WTC11 (cell line): ENCODE measurements around the gene SYT1.

ENCODE experiments used
- CTCF ChIP-seq: fragments of 200-600 bp; IDR thresholded peaks from 2 replicates; pipeline ENCODE4 v1.8.0; 2022; ENCODE audit warnings: antibody characterized with exemption
- ELF4 ChIP-seq: sonication (generic); formaldehyde crosslinking; IDR thresholded peaks from 2 replicates; pipeline ENCODE4 v1.8.1; 2022; ENCODE audit warnings: low read depth, mild to moderate bottlenecking, moderate library complexity, missing genetic modification reagents
- MAX ChIP-seq: sonication (generic); formaldehyde crosslinking; IDR thresholded peaks from 2 replicates; pipeline ENCODE4 v1.8.0; 2022; ENCODE audit warnings: mild to moderate bottlenecking, missing genetic modification reagents

GRCh38 chr12:79199166-79199565 is 334.6 kb downstream of the SYT1 start:
- TF ChIP-seq MAX (CRISPR knock-in tag) (no peak), CTCF (no peak), ELF4 (CRISPR knock-in tag) (no peak)
